Nephron progenitor cell (in vitro differentiated cells): Measurements from ENCODE around the gene CDC5L.

ENCODE experiments used
- DNase-seq: peaks from one replicate; pipeline ENCODE4 v3.0.0; 2021
- H3K27ac Mint-ChIP-seq: 2 replicates; pipeline ENCODE4 v1.8.0; 2021; ENCODE audit warnings: mild to moderate bottlenecking, moderate library complexity, mixed read lengths
- H3K27me3 Mint-ChIP-seq: 2 replicates; pipeline ENCODE4 v1.8.0; 2021; ENCODE audit warnings: mild to moderate bottlenecking, low read depth, mixed read lengths; ENCODE audit not compliant: poor library complexity
- H3K36me3 Mint-ChIP-seq: 2 replicates; pipeline ENCODE4 v1.8.0; 2021; ENCODE audit warnings: low read depth, mixed read lengths
- H3K4me1 Mint-ChIP-seq: 2 replicates; pipeline ENCODE4 v1.8.0; 2021; ENCODE audit warnings: mixed read lengths
- H3K4me3 Mint-ChIP-seq: 2 replicates; pipeline ENCODE4 v1.8.0; 2021; ENCODE audit warnings: mild to moderate bottlenecking, moderate library complexity, mixed read lengths
- H3K9me3 Mint-ChIP-seq: 2 replicates; pipeline ENCODE4 v1.8.0; 2021; ENCODE audit warnings: mild to moderate bottlenecking, moderate library complexity, mixed read lengths
- TF ChIP-seq, protein P1 (sequence below): fragments of 200-600 bp; sonication (generic); IDR thresholded peaks from 2 replicates; pipeline ENCODE4 v1.5.0; 2021; ENCODE audit warnings: antibody characterized with exemption

The CDC5L gene

DNA sequence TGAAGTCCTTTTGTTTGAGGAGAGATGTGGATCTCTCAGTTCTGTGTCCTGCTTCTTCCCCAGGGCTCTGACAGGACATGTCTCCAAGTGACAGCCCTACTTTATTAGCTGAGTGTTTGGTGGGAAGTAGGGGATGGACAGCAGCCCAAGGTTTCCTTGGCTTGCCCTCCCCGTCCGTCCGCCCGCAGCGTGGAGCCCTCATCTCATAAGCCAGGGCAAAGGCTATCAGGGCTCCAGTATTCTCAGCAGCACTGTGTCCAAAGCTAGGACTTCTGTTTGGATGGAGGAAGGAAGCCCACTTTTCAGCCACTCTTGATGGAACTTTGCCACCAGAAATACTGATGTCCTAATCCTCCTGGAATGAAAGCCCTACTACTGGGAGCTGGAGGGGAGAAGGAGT is 13.6 kb downstream of the CDC5L start:
- H3K27me3 Mint-ChIP-seq, result no peaks in the 10 kb centered on the region
- peaks cover 9% of the 10 kb centered on the region for H3K9me3 Mint-ChIP-seq
- no peaks in the 10 kb centered on the region for H3K4me1 Mint-ChIP-seq
- peaks cover 66% of the 10 kb centered on the region for H3K36me3 Mint-ChIP-seq
- no peak for DNase-seq
- H3K27ac Mint-ChIP-seq, result peak overlapping the region; percentile 49
- no peak overlapping the region for H3K4me3 Mint-ChIP-seq
- TF ChIP-seq, protein P1, sequence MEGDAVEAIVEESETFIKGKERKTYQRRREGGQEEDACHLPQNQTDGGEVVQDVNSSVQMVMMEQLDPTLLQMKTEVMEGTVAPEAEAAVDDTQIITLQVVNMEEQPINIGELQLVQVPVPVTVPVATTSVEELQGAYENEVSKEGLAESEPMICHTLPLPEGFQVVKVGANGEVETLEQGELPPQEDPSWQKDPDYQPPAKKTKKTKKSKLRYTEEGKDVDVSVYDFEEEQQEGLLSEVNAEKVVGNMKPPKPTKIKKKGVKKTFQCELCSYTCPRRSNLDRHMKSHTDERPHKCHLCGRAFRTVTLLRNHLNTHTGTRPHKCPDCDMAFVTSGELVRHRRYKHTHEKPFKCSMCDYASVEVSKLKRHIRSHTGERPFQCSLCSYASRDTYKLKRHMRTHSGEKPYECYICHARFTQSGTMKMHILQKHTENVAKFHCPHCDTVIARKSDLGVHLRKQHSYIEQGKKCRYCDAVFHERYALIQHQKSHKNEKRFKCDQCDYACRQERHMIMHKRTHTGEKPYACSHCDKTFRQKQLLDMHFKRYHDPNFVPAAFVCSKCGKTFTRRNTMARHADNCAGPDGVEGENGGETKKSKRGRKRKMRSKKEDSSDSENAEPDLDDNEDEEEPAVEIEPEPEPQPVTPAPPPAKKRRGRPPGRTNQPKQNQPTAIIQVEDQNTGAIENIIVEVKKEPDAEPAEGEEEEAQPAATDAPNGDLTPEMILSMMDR, result no peak

DNA sequence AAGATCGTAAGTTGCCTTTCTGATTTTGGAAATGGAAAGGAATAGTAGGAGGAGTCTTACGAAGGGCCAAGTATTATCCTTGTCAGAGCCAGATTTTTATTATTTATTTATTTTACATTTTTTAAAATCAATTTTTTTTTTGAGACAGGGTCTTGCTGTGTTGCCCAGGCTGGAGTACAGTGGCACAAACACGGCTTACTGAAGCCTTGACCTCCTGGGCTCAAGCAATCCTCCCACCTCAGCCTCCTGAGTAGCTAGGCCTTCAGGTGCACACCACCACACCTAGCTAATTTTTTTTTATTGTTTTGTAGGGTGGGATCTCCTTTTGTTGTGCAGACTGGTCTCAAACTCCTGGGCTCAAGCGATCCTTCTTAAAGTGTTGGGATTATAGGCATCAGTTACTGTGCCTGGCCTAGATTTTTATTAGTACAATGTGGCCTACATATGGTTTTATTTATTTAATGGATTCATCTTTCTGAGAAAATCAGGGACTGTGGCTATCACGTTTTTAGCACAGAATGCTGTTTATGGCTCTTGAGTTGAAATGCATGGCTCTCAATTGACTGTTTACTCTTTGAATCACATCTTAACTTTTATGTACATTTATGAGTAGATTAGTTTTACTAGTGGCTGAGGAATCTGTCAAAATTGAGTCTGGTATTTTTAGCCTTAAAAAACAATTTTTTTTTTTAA is 16.7 kb downstream of the CDC5L start:
- Mint-ChIP-seq H3K36me3 (peaks cover 89% of the 10 kb centered on the region), H3K9me3 (peaks cover 9% of the 10 kb centered on the region), H3K27me3 (no peaks in the 10 kb centered on the region), H3K27ac (no peak overlapping the region), H3K4me1 (no peaks in the 10 kb centered on the region), H3K4me3 (no peak overlapping the region)
- TF ChIP-seq, protein P1, result no peak
- no peak for DNase-seq

DNA sequence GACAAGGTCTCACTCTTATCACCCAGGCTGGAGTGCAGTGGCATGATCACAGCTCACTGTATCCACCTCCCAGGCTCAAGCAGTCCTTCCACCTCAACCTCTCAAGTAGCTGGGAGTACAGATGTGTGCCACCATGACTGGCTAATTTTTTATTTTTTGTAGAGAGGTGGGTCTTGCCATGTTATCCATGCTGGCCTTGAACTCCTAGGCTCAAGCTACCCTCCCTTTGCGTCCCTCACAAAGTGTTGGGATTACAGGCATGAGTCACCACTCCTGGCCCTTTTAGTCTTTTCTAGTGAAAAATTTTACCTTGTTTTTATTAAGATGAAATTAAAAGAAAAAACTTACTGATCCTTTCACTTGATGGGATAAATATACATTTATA is 17.2 kb downstream of the CDC5L start:
- no peak overlapping the region for H3K4me3 Mint-ChIP-seq
- H3K9me3 Mint-ChIP-seq, result peaks cover 11% of the 10 kb centered on the region
- H3K27me3 Mint-ChIP-seq, result no peaks in the 10 kb centered on the region
- peaks cover 89% of the 10 kb centered on the region for H3K36me3 Mint-ChIP-seq
- no peaks in the 10 kb centered on the region for H3K4me1 Mint-ChIP-seq
- no peak for DNase-seq
- H3K27ac Mint-ChIP-seq, result no peak overlapping the region
- TF ChIP-seq, protein P1, result no peak

DNA sequence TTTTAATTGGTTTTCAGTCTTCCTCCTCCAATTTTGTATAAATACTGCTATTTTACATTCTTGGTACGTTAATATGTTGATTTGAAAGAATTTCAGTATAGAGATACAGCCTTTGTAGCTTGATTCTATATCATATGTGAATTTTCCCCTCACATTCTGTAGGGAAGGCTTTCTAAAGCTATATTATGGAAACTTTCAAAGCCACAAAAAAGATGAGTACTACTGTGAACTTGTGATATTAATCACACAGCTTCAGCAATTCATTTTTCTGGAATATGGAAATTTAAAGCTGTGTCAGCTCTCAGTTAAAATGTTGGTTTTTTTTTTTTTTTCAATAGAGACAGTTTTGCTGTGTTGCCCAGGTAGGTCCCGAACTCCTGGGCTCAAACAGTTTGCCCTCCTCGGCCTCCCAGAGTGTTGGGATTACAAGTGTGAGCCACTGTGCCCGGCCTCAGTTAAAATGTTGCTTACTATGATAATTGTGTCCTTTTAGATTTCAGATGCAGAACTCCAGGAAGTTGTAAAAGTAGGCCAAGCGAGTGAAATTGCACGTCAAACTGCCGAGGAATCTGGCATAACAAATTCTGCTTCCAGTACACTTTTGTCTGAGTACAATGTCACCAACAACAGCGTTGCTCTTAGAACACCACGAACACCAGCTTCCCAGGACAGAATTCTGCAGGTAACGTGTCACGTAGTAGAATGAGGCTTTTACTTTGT is 20.6 kb downstream of the CDC5L start:
- Mint-ChIP-seq H3K36me3 (peaks cover 96% of the 10 kb centered on the region), H3K9me3 (peaks cover 14% of the 10 kb centered on the region), H3K4me1 (no peaks in the 10 kb centered on the region), H3K27me3 (no peaks in the 10 kb centered on the region), H3K4me3 (no peak overlapping the region), H3K27ac (no peak overlapping the region)
- TF ChIP-seq, protein P1, result no peak
- no peak for DNase-seq

DNA sequence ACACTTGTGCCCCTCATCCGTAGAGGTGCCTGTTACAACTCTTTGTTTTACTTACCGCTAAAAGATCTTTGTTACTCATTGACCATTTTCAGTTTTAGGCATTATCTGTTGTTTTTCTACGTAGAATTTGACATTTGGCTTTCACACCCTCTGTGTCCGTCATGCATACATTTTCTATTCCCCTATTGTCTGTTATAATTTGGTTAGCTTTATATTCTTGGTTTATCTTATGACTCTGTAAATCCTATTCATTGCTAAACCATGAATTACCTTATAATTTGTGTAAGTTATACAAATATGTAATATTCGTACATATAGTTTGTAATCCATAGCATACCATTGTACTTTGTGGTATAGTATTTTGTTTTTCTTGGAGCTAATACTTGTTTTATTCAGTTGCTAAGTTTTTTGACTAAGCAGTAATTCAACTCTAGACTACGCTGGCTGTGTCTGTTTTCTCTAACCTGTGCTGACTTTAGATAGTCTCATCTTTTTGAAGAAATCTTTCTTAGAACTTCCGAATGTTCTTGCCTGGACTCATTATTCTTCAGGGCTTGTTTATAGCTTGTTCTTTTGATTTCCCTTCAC is 21.8 kb downstream of the CDC5L start:
- no peaks in the 10 kb centered on the region for H3K27me3 Mint-ChIP-seq
- peaks cover 97% of the 10 kb centered on the region for H3K36me3 Mint-ChIP-seq
- TF ChIP-seq, protein P1, result no peak
- no peak for DNase-seq
- peak overlapping the region; percentile 15 for H3K27ac Mint-ChIP-seq
- no peaks in the 10 kb centered on the region for H3K4me1 Mint-ChIP-seq
- no peak overlapping the region for H3K4me3 Mint-ChIP-seq
- H3K9me3 Mint-ChIP-seq, result peaks cover 14% of the 10 kb centered on the region
